Medulla oblongata (tissue), 1 donor: ENCODE results near the gene PLA2G4F.

Experiments
- DNase-seq: peaks from one replicate; pipeline ENCODE4 v3.0.0-alpha.2; 2015; ENCODE audit errors: extremely low spot score

Gene PLA2G4F

DNA sequence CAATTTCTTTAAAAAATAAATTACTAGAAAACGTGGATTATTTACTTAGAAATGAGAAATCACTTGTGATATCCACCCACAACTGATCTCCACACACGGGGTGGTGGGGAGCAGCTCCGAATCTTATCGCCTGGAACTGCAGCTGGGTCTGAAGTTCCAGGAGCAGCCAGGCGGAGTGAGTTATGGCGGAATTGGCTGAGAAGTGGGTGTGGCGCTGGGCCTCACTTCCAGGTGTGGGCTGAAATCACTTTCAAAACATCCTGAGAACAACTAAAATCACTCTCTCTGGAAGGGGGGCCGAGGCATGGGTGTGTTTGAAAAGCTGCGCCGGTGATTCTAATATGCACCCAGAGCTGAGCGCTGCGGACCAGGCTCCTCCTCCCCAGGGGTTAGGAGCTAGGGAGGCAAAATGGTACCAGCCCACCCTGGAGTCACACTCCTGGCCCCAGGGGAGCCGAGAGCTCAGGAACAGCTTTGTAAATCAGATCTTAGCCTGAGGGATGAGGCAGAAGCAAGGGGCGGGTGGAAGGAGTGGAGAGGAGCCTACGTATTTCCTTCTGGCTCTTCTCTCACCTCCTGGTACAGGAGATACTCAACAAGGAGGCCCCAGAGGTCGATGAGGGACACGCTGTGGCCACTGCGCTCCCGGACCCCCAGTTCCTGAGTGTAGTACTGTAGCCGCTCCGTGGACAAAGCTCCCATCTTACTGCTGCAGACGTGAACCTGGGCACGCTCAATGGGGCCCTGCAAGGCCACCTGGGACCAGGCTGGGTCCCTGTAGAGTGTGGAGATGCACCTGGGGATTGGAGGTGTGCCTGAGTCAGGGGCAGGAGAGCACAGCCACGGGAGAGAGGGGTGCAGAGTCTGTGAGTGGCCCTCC, 9.6 kb downstream of the PLA2G4F start:
- DNase-seq, result no peak

DNA sequence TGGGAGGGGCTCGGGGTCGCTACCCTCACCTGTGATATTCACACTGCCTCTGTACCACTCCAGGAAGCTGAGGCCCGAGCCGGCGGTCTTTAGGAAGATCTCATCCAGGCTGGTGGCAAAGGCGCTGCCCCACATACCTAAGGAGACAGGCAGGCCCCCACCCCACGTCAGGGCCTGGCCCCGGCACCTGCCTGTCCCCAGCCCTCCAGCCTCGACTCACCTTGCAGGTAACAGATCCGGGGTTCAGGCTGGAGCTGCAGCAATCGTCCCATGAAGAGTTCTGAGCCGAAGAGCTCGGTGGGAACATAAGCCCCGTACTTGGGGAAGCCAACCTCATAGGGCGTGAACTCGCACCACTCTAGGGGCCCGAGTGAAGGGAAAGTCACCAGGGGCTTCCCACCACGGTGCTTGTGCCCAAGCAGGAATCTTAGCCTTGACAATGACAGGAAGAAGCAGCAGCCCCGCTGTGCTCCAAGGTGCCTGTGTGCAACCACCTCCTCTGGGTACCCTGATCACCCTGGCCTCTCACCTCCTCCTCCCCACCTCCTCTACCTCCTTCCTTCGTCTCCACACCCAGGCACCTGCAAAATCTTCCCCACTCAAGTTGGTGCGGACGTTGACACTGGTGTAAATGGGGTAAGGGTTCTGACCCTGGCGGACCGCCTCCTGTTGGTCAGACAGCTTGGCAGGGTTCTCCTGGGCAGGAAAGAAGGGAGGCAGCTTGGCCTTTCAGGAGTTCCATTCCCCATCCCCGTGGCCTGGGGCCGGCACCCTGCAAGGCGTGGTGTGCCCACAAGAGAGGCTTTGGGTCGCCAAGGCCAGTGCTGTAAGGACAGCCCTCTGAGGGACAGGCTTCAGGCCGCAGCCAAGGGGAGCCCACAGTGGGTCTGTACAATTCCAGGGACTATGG, 10.6 kb downstream of the PLA2G4F start:
- no peak for DNase-seq

DNA sequence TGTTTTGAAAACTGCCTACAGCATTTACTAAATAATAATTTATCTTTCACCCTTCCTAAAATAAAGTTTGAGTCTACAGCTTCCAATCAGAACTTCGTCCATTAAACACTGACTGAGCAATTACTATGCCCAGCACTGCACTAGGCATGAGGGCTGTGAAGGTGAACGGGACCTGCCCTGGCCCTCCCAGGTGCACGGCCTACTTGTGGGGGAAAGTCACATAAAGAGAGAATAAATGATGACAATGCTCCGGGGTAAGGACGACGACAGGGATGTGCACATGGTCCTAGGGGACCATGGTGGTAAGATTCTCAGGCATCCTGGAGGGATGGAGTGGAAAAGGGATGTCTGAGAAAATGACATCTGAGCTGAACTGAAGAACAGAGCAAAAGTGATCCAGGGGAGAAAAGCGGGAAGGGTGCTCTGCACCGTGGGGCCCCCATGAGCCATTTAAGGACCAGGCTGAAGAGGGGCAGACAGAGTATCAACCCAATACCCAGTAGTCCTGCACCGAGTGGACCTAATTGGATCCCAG, 11.5 kb downstream of the PLA2G4F start:
- DNase-seq, result no peak

GRCh38 chr15:42143866-42144625, 12.4 kb downstream of the PLA2G4F start:
- DNase-seq, result no peak

DNA sequence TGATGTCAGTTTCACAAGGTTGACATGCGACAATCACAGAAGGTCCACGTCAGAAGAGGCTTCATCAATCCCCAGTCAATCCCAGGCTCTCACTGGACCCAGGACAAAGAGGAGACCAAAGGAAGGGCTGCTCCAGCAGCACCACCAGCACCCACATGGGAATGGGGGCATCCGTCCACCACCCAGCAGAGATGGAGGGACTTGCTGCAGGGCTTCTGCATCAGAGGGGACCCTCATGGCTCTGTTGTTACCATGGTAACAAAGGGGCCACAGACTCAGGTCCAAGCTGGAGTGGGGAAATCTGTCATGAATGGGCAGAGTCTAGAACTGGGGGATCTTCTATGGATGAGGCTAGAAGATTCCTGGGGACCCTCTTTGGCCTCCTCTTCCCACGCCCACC, 13.1 kb downstream of the PLA2G4F start:
- no peak for DNase-seq

DNA sequence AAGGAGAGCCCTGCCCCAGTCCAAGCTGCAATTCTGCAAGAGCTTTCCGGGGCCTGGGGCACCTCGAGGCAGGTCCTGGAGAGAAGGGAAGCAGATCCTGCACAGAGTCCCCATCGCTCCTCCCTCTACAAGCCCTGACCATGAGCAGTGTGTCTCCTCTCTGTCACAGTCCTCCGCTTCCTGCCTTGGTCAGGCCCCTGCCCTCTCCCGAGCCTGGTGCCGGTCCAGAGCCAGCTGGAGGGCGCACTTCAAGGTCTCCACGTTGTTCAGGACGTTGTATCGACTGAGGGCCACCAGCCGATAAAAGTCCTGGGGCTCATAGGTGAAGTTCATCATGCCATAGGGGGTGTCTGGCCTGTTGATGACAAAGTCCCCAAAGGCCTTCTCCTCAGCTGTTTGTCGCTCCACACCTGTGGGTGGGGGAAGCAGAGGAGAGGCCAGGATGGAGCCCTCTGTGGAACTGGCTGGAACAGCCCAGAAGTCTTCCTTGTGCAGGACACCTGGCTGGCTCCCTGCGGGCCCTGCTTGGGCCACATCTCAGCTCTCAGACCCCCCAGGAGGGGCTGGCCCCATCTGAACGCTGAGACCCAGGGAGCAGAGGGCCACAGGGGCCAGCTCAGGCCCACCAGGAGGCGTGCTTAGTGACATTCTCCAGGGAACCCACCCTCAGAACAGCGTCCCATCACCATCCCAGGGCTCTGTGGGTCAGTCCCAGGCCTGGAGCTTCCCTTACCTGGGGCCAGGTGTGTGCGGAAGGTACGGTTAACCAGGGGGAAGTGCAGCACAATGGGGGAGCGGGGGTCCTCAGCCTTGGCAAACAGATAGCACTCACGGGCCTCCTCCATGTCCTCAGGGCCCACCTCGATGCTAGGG, 14.4 kb downstream of the PLA2G4F start:
- no peak for DNase-seq

DNA sequence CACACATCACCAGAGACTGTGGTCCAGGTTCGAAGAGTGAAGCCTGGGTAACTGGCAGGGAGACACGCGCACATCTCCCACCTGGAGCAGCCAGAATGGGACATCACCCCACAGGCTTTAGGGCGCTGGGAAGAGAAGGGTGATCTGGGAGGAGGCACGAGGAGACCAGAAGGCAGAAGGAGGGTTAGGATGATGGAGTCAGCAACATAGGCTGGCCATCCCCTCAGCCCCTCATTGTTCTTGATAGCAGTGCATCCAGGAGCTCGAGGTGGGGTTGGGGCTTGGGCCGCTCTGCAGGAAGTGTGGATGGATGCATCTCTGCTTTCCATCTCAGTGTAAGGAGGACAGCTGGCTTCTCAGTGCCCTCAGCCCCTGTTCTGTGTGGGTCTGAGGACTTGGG, 15.2 kb downstream of the PLA2G4F start:
- no peak for DNase-seq

- DNase-seq, result no peak
These were observed 15.9 kb downstream of the PLA2G4F start for GRCh38 chr15:42140383-42141070.

DNA sequence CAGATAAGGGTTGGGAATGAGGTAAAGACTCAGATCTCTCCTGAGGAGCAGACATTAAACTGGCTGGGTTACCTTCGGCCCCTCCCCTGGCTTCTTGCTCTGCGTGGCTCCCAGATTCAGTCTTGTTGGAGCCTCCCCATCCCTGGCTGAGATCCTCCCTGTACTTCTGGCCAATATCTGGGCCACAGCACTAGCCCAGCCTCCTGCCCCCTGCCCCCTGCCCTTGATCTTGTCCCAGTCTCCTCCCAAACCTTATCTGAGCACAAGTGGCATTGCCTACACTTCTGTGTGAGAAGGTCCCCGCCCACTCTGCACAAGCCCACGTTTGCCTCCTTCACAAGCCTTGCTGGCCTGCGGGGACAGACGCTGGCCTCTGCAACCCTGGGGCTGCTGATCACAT, 16.8 kb downstream of the PLA2G4F start:
- DNase-seq, result no peak

- DNase-seq, result no peak
These were observed 17.5 kb downstream of the PLA2G4F start for GRCh38 chr15:42138968-42139386.

GRCh38 chr15:42138411-42138810, 18.0 kb downstream of the PLA2G4F start:
- DNase-seq, result no peak

DNA sequence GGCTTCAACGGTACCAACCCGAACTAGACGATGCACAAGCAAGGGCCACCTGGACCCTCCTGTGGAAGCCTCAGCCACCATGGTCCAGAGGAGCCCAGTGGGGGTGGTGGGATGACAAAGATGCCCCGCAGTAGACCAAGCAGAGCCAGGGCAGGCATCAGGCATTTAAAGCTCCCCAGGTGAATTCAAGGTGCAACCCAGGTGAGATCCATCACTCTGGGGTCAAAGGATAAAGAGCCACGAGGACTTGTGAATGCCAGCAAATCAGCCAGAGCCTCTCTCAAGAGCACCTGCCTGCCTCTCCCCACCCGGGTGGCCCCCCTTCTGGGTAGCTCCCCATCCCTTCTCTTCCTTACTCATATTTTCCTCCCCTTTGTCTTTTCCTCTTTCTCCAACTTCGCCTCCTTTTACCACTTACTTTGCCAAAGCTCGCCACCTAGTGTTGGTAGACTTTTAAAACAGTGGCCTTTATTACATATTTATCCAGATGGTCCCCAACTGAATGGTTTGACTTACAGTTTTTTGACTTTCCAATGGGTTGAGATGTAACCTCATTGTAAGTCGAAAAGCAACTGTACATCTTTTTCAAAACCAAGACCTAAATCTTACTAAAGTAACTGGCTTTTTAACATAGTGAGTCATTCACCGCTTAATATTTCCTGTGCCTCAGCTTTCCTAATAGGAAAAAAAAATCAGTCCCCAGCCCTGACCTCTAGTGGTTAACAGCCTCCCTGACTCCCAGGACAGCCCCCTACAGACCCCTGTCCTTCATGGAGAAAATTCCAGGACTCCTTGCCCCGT, 18.8 kb downstream of the PLA2G4F start:
- DNase-seq, result peak; percentile 72

DNA sequence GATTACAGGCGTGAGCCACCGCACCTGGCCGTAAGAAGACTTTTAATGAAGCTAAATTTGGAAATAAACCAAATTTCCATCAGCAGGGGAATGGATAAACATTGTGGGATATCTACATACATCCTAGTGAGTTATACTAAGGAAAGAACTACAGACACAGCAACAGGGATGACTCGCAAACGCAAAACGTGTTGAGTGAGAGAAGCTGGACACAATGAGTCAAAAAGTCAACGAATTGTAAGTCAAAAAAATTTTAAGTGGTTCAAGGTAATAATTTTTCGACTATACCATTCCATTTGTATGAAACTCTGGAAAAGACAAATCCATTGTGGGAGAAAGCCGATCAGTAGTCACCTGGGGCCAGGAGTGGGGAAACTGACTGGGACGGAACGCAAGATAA, 19.9 kb downstream of the PLA2G4F start:
- DNase-seq, result no peak

- no peak for DNase-seq
These were observed 21.1 kb downstream of the PLA2G4F start for GRCh38 chr15:42135351-42135750.

- no peak for DNase-seq
These were observed 21.7 kb downstream of the PLA2G4F start for GRCh38 chr15:42134617-42135245.

DNA sequence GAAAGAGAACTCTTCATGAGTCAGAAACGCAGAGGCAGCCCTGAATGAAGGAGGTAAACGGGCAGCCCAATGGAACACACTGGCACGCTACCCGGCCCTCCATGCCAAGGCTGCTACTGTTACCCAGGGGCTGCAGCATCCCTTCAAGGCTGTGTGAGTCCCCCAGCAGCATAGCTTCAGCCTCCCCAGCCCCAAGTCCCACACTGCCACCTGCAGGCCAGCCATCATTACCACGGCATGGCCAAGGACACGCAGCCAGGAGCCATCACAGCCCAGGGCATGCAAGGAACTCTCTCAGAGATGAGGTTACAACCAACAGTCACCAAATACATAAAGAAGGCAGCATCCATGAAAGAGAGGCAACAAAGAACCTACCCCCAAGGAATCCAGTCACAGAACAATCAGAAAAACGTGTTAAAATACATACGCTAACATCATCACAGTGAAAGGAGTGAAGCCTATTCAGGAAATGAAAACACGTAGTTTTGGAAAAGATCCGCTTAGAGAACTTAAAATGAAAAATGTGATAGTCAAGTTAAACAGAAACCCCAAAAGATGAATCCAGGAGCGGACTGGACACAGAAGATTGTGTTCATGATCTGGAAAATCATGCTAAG, 22.4 kb downstream of the PLA2G4F start:
- peak; percentile 30 for DNase-seq

GRCh38 chr15:42133356-42133755, 23.1 kb downstream of the PLA2G4F start:
- no peak for DNase-seq
